DOHH2 (cell line): ENCODE data around the gene OVCA2.

Experiments
- CTCF ChIP-seq: fragments of 200-600 bp; sonication (generic); IDR thresholded peaks from one replicate; pipeline ENCODE4 v1.5.1; 2014; ENCODE audit warnings: antibody characterized with exemption, mild to moderate bottlenecking, low read depth, low read length; ENCODE audit not compliant: poor library complexity, severe bottlenecking
- EZH2phosphoT487 ChIP-seq: fragments of 200-600 bp; sonication (generic); IDR thresholded peaks from 2 replicates; pipeline ENCODE4 v1.6.1; 2017; ENCODE audit warnings: borderline replicate concordance, mild to moderate bottlenecking, antibody characterized with exemption, low read length, moderate library complexity, mixed read lengths

DNA sequence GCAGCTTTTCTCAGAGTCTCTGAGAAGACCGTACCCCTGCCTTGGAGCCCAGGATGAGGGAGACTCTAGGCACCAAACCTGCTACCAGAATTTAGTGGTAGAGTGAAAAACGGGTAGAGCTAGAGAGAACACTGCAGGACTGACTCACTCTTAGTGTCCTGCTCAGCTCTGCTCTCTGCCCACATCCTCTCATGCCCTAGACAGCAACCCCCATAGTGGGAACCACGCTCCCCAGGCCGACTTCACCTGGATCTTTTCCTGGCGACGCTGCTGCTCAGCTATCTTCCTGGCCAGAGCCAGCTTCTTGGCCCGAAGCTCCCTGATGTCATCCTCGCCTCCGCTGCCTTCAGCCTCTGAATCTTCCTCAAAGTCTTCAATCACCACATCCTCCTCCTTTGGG, 39.7 kb downstream of the OVCA2 start:
- TF ChIP-seq CTCF (no peak), EZH2phosphoT487 (no peak)
